ENCODE results near the gene COMMD6. TPM values are rescaled to one million over a fixed set of nuclear protein-coding genes. Genes with fewer than 3 reads are reported as not detected.

COMMD6 gene
- total and polyA plus RNA-seq, 2 donors (not counting 3 experiments of a cell fraction or from before 2014, with no cell fraction given): 71.7 to 122 TPM

GRCh38 chr13:75478659-75479058 is 59.0 kb downstream of the COMMD6 start:
- DNase-seq (ENCODE audit: low read depth, low spot score): no peak

More at GRCh38 chr13:75478659-75479058, 59.0 kb downstream of the COMMD6 start:
- BruUV-seq (replicated peaks): no TSS peak
- Histone ChIP-seq H3K4me1 (ENCODE audit: control insufficient read depth, extremely low read depth, insufficient read depth, low read length) (peaks cover 9% of the 10 kb centered on the region), H3K9me3 (replicated peaks; ENCODE audit: control insufficient read depth, insufficient read depth, low read length) (no peaks in the 10 kb centered on the region), H3K27ac (ENCODE audit: insufficient read depth, low read depth, low read length) (no peak overlapping the region), H2AFZ (ENCODE audit: low read depth, low read length) (no peak overlapping the region), H3K79me2 (ENCODE audit: control insufficient read depth, insufficient read depth, low read length) (peaks cover 22% of the 10 kb centered on the region), H3K9me1 (replicated peaks; ENCODE audit: control insufficient read depth, extremely low read depth, insufficient read depth, low read length) (no peaks in the 10 kb centered on the region), H3K9ac (replicated peaks; ENCODE audit: extremely low read depth, insufficient read depth, low read length) (no peak overlapping the region), H3K4me2 (ENCODE audit: insufficient read depth, low read length) (no peak overlapping the region), H3K27me3 (ENCODE audit: control insufficient read depth in 2 of 2, insufficient read depth in 2 of 2, low read length in 2 of 2) (no peaks in the 10 kb centered on the region), H4K20me1 (replicated peaks; ENCODE audit: control insufficient read depth, extremely low read depth, insufficient read depth, low read length) (peaks cover 4% of the 10 kb centered on the region), H3K36me3 (ENCODE audit: control insufficient read depth in 2 of 2, extremely low read depth in 1 of 2, insufficient read depth in 2 of 2, low read length in 2 of 2) (no peaks in the 10 kb centered on the region), H3K4me3 (replicated peaks in 1 of 3; ENCODE audit: insufficient read depth in 1 of 3, low read depth in 1 of 3, low read length in 3 of 3) (no peak overlapping the region)
- FAIRE-seq: no peak
- dilution Hi-C loops (cut with MboI; ENCODE audit: extremely low pct_ligation_motif_present, low sequenced_read_pairs): no loop called here
- TF ChIP-seq FOS (IDR thresholded peaks at IDR 0.05; ENCODE audit: borderline replicate concordance, insufficient read depth, low read length) (no peak), MYC (IDR thresholded peaks at IDR 0.05; ENCODE audit: low read depth, low read length) (no peak), JUN (IDR thresholded peaks at IDR 0.05; ENCODE audit: borderline replicate concordance, insufficient read depth, insufficient read length, low read depth) (no peak), MAX (IDR thresholded peaks at IDR 0.05; ENCODE audit: insufficient read depth, insufficient read length) (no peak), POLR2AphosphoS5 (IDR thresholded peaks at IDR 0.05; ENCODE audit: insufficient read depth, low read depth, low read length) (no peak), EZH2 (IDR thresholded peaks at IDR 0.05; ENCODE audit: borderline replicate concordance, low read depth, low read length, severe bottlenecking) (no peak), GATA2 (IDR thresholded peaks at IDR 0.05; ENCODE audit: insufficient read depth, insufficient read length, low read depth, low read length) (no peak)
- intact Hi-C loops (cut with micrococcal nuclease): no loop called here
- ChIA-PET POLR2A (no interaction called here), CTCF (no interaction called here)

Other genes with a start within 250 kb of the COMMD6 start
- gene TBC1D4, start 55.7 kb downstream of the COMMD6 start, total RNA-seq: 72.4 and 81.0 TPM in 2 replicates
- gene TBC1D4, start 55.7 kb downstream of the COMMD6 start, polyA plus RNA-seq: 58.3 and 62.6 TPM in 2 replicates
- gene UCHL3, start 11.9 kb upstream of the COMMD6 start, total RNA-seq: 46.8 and 49.2 TPM in 2 replicates
- 23.6 and 31.3 TPM in 2 replicates for gene UCHL3, start 11.9 kb upstream of the COMMD6 start, polyA plus RNA-seq
- gene LMO7, start 98.5 kb upstream of the COMMD6 start, total RNA-seq: 21.1 and 43.6 TPM in 2 replicates
- gene LMO7, start 98.5 kb upstream of the COMMD6 start, polyA plus RNA-seq: 9.0 and 10.5 TPM in 2 replicates